GM12891 (cell line): ENCODE data around the gene ROR1.

Experiments
- POLR2A ChIP-seq: IDR thresholded peaks from 2 replicates; pipeline ENCODE4 v1.6.1; 2011; ENCODE audit warnings: low read depth, low read length, control low read depth
- POLR2AphosphoS5 ChIP-seq: IDR thresholded peaks from 2 replicates; pipeline ENCODE4 v1.6.1; 2011; ENCODE audit warnings: low read depth, low read length, control low read depth

GRCh38 chr1:63758791-63759190, 15.0 kb upstream of the ROR1 start:
- TF ChIP-seq POLR2AphosphoS5 (no peak), POLR2A (no peak)
